ENCODE measurements around the gene C2CD3. TPM values are rescaled to one million over a fixed set of nuclear protein-coding genes. Genes with fewer than 3 reads are reported as not detected.

Gene C2CD3
- total and polyA plus RNA-seq, 2 of the 4 experiments (the other 2 are of a cell fraction) = 11.1 to 19.2 TPM

DNA sequence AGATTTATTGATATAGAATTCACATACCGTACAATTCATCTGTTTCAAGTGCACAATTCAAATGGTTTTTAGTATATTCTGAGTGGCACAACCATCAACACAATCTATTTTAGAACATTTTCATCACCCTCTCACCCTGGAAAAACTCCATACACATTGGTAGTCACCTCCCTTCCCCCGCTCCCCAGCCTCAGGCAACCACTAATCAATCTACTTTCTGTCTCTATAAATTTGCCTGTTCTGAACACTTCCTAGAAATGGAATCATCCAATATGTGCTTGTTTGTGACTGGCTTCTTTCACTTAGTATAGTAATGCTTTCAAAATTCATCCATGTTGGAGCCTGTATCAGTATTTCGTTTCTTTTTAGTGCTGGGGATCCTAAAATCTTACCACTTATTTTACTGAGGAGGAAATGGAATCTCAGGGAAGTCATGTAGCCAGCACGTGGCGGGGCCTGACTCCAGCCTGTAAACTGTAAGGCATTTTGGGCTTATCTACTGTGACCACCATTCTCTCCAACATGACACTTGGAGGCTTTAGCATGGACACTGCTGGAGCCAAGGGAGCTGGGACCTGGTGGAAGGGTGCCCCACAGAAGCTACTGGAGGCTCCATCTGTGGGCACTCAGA, 161.0 kb downstream of the C2CD3 start:
- no peak overlapping the region for H3K14ac ChIP-seq (replicated peaks; ENCODE audit: low read depth, low read length)
- intact Hi-C loops (cut with micrococcal nuclease) (no loop called here), dilution Hi-C loops (cut with HindIII; ENCODE audit: low sequenced_read_pairs, unreplicated experiment) (no loop called here), in situ Hi-C loops (cut with MboI; ENCODE audit: low sequenced_read_pairs) (no loop called here)
- BruUV-seq (replicated peaks) = no TSS peak
- H3K9ac ChIP-seq (ENCODE audit: low read depth, low read length) = no peak overlapping the region
- no peaks in the 10 kb centered on the region; the same call in 1 of the 2 replicates for H3K4me1 ChIP-seq (ENCODE audit: control insufficient read depth, insufficient read depth, low read length)
- POLR2A ChIA-PET (ENCODE audit: unreplicated experiment) = no interaction called here
- H2BK20ac ChIP-seq (ENCODE audit: low read depth, low read length) = no peak overlapping the region
- H2AK5ac ChIP-seq (ENCODE audit: low read depth, low read length) = no peak overlapping the region
- no peak overlapping the region for H4K91ac ChIP-seq (ENCODE audit: insufficient read depth, low read depth, low read length)
- no peaks in the 10 kb centered on the region for H3K79me1 ChIP-seq (ENCODE audit: low read depth in 1 of 2, low read length in 2 of 2)
- TF ChIP-seq, protein P1, sequence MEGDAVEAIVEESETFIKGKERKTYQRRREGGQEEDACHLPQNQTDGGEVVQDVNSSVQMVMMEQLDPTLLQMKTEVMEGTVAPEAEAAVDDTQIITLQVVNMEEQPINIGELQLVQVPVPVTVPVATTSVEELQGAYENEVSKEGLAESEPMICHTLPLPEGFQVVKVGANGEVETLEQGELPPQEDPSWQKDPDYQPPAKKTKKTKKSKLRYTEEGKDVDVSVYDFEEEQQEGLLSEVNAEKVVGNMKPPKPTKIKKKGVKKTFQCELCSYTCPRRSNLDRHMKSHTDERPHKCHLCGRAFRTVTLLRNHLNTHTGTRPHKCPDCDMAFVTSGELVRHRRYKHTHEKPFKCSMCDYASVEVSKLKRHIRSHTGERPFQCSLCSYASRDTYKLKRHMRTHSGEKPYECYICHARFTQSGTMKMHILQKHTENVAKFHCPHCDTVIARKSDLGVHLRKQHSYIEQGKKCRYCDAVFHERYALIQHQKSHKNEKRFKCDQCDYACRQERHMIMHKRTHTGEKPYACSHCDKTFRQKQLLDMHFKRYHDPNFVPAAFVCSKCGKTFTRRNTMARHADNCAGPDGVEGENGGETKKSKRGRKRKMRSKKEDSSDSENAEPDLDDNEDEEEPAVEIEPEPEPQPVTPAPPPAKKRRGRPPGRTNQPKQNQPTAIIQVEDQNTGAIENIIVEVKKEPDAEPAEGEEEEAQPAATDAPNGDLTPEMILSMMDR (conservative IDR thresholded peaks at IDR 0.05; ENCODE audit: low read depth, low read length) = no peak
- TF ChIP-seq MAZ (IDR thresholded peaks at IDR 0.05; ENCODE audit: borderline replicate concordance, low read depth, low read length) (no peak), MXI1 (IDR thresholded peaks at IDR 0.05; ENCODE audit: borderline replicate concordance, low read depth, low read length) (no peak), FOS (IDR thresholded peaks at IDR 0.05; ENCODE audit: low read depth, low read length) (no peak), NFE2L2 (IDR thresholded peaks at IDR 0.05; ENCODE audit: low read depth, low read length) (no peak)
- TF ChIP-seq, protein P2, sequence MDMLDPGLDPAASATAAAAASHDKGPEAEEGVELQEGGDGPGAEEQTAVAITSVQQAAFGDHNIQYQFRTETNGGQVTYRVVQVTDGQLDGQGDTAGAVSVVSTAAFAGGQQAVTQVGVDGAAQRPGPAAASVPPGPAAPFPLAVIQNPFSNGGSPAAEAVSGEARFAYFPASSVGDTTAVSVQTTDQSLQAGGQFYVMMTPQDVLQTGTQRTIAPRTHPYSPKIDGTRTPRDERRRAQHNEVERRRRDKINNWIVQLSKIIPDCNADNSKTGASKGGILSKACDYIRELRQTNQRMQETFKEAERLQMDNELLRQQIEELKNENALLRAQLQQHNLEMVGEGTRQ (IDR thresholded peaks at IDR 0.05; ENCODE audit: low read depth, low read length) = no peak
- no peak overlapping the region for H3K18ac ChIP-seq (ENCODE audit: low read depth, low read length)
- H3K36me3 ChIP-seq (ENCODE audit: control insufficient read depth, insufficient read depth, low read length) = no peaks in the 10 kb centered on the region
- H3K23ac ChIP-seq (ENCODE audit: low read depth, low read length) = no peak overlapping the region
- no peak overlapping the region for H3K56ac ChIP-seq (ENCODE audit: extremely low read depth, insufficient read depth, low read length)
- no peak overlapping the region for H2BK120ac ChIP-seq (ENCODE audit: low read depth, low read length)
- H3K27me3 ChIP-seq (ENCODE audit: control insufficient read depth, insufficient read depth, low read length) = no peaks in the 10 kb centered on the region
- 0 out of 2 replicates have a peak, but pooled peaks cover 5% of the 10 kb centered on the region for H3K9me1 ChIP-seq (ENCODE audit: insufficient read depth, low read length)
- H4K20me1 ChIP-seq (ENCODE audit: insufficient read depth, low read length) = no peaks in the 10 kb centered on the region; the same call in 1 of the 2 replicates
- H4K8ac ChIP-seq (ENCODE audit: low read depth in 2 of 2, low read length in 2 of 2) = no peak overlapping the region
- no peak overlapping the region for H3K4me2 ChIP-seq (ENCODE audit: low read depth, low read length)
- no peaks in the 10 kb centered on the region for H3K9me3 ChIP-seq (ENCODE audit: control insufficient read depth, insufficient read depth, low read length)
- CTCF ChIA-PET = no interaction called here
- H2AK9ac ChIP-seq (replicated peaks; ENCODE audit: low read depth, low read length, poor library complexity) = no peak overlapping the region
- H2BK5ac ChIP-seq (ENCODE audit: low read depth, low read length, poor library complexity, severe bottlenecking) = no peak overlapping the region
- no peak overlapping the region for H3K4ac ChIP-seq (ENCODE audit: low read depth, low read length)
- no CpG with 5 or more reads among the region's 5 CpGs for WGBS, 2 experiments (ENCODE audit: extremely low coverage in 2 of 2, insufficient read length in 1 of 2)
- no peak overlapping the region for H2AFZ ChIP-seq (replicated peaks; ENCODE audit: low read length, poor library complexity)
- DNase-seq (no peak), ATAC-seq (ENCODE audit: low read depth) (no peak)
- H2BK15ac ChIP-seq (ENCODE audit: low read depth, low read length) = no peak overlapping the region
- no peak overlapping the region for H4K5ac ChIP-seq (ENCODE audit: low read depth, low read length)
- no peak overlapping the region for H3K27ac ChIP-seq (ENCODE audit: insufficient read depth, low read length)
- no peak overlapping the region for H3K4me3 ChIP-seq (ENCODE audit: insufficient read depth, low read depth, low read length)
